Lower lobe of right lung (tissue), 2 donors: Measurements from ENCODE around the gene SCAPER. TPM values are rescaled to one million over a fixed set of nuclear protein-coding genes. Genes with fewer than 3 reads are reported as not detected.

Experiments
- ATAC-seq, 2 donors: fragments of 200-7000 bp; cut with Tn5 transposase; one replicate each; pipeline ENCODE4 v1.9.1; 2020 to 2022; ENCODE audit warnings: mild to moderate bottlenecking in 2 of 2, moderate library complexity in 2 of 2
- DNase-seq: peaks from one replicate; pipeline ENCODE4 v3.0.0-alpha.2; 2020
- H3K27ac ChIP-seq: fragments of 200-600 bp; one replicate; pipeline ENCODE4 v1.8.0; 2022
- H3K27me3 ChIP-seq: fragments of 200-600 bp; one replicate; pipeline ENCODE4 v1.8.0; 2022; ENCODE audit warnings: low read depth
- H3K36me3 ChIP-seq: fragments of 200-600 bp; one replicate; pipeline ENCODE4 v1.8.0; 2022; ENCODE audit warnings: mild to moderate bottlenecking
- H3K4me1 ChIP-seq: fragments of 200-600 bp; one replicate; pipeline ENCODE4 v1.8.0; 2022
- H3K4me3 ChIP-seq: fragments of 200-600 bp; one replicate; pipeline ENCODE4 v1.8.0; 2022; ENCODE audit warnings: mild to moderate bottlenecking
- H3K9me3 ChIP-seq: fragments of 200-600 bp; one replicate; pipeline ENCODE4 v1.8.0; 2022
- CTCF ChIP-seq: fragments of 200-600 bp; IDR thresholded peaks from one replicate; pipeline ENCODE4 v1.8.0; 2022; ENCODE audit warnings: antibody characterized with exemption, mild to moderate bottlenecking
- intact Hi-C: fragments of 100-400 bp; cut with DNase I; formaldehyde crosslinking; loops from one replicate; pipeline ENCODE4 v1.11.0; 2022
- total RNA-seq: library from RNA; stranded (reverse); fragmentation: NEBNext Ultra II Directional; extraction: Animal tissue kit (Norgen Biotek cat#: 25700); gene quantifications from one replicate; pipeline ENCODE4 v1.2.1, GENCODE V29; 2021
- donor health status: DM: no; HTN: yes; CAD: no; lungs with severe emphysema.

The SCAPER gene
- total RNA-seq, 1 donor from 2014 or later, result 34.2 TPM

- ATAC-seq (no peak), DNase-seq (no peak)
- TF ChIP-seq CTCF, result no peak
- intact Hi-C loops, result no loop called here
- Histone ChIP-seq H3K4me1 (no peaks in the 10 kb centered on the region), H3K27ac (no peak overlapping the region), H3K4me3 (no peak overlapping the region), H3K9me3 (no peaks in the 10 kb centered on the region), H3K27me3 (no peaks in the 10 kb centered on the region), H3K36me3 (no peaks in the 10 kb centered on the region)
These were observed 522.0 kb downstream of the SCAPER start for GRCh38 chr15:76382987-76383728.

GRCh38 chr15:76381366-76381765 lies 523.8 kb downstream of the SCAPER start:
- TF ChIP-seq CTCF, result no peak
- Histone ChIP-seq H3K4me3 (no peak overlapping the region), H3K27me3 (no peaks in the 10 kb centered on the region), H3K27ac (no peak overlapping the region), H3K4me1 (no peaks in the 10 kb centered on the region), H3K9me3 (no peaks in the 10 kb centered on the region), H3K36me3 (no peaks in the 10 kb centered on the region)
- no peak for DNase-seq
- ATAC-seq, result no peak
- intact Hi-C loops, result no loop called here

GRCh38 chr15:76380249-76380648 lies 524.9 kb downstream of the SCAPER start:
- no peak overlapping the region for H3K4me3 ChIP-seq
- no peak overlapping the region for H3K27ac ChIP-seq
- ATAC-seq, result no peak
- TF ChIP-seq CTCF, result no peak
- no peaks in the 10 kb centered on the region for H3K4me1 ChIP-seq
- peaks cover 5% of the 10 kb centered on the region for H3K36me3 ChIP-seq
- no peaks in the 10 kb centered on the region for H3K9me3 ChIP-seq
- no peaks in the 10 kb centered on the region for H3K27me3 ChIP-seq
- intact Hi-C loops, result no loop called here
- DNase-seq, result no peak

GRCh38 chr15:76378691-76379090 lies 526.4 kb downstream of the SCAPER start:
- no peak overlapping the region for H3K27ac ChIP-seq
- ATAC-seq (no peak), DNase-seq (no peak)
- no peaks in the 10 kb centered on the region for H3K4me1 ChIP-seq
- no peaks in the 10 kb centered on the region for H3K9me3 ChIP-seq
- TF ChIP-seq CTCF, result no peak
- intact Hi-C loops, result no loop called here
- H3K27me3 ChIP-seq, result no peaks in the 10 kb centered on the region
- H3K36me3 ChIP-seq, result peaks cover 7% of the 10 kb centered on the region
- H3K4me3 ChIP-seq, result no peak overlapping the region

GRCh38 chr15:76377751-76378150 lies 527.4 kb downstream of the SCAPER start:
- ATAC-seq (no peak), DNase-seq (no peak)
- Histone ChIP-seq H3K4me1 (no peaks in the 10 kb centered on the region), H3K9me3 (no peaks in the 10 kb centered on the region), H3K27ac (no peak overlapping the region), H3K27me3 (no peaks in the 10 kb centered on the region), H3K36me3 (peaks cover 17% of the 10 kb centered on the region), H3K4me3 (no peak overlapping the region)
- no peak for TF ChIP-seq CTCF
- intact Hi-C loops, result no loop called here
